VCaP (cell line): ENCODE measurements around the gene TMEM97.
A peak's percentile ranks its signal among the peaks of the same experiment; 100 is the strongest.
"Not testable (repeated sequence)": the region's sequence is repeated elsewhere in the genome, so short reads cannot be mapped to it uniquely, and the experiment has no call there.

Experiments
- H3K27ac ChIP-seq: fragments of 450-650 bp; 2 replicates; pipeline ENCODE4 v1.5.1; 2017
- CTCF ChIP-seq: fragments of 450-650 bp; conservative IDR thresholded peaks from 2 replicates; pipeline ENCODE4 v1.5.1; 2017; ENCODE audit warnings: mild to moderate bottlenecking, moderate library complexity

TMEM97 gene

GRCh38 chr17:28279411-28279810 is 39.6 kb upstream of the TMEM97 start:
- H3K27ac ChIP-seq: no peak overlapping the region
- TF ChIP-seq CTCF: no peak

GRCh38 chr17:28280826-28281225 is 38.2 kb upstream of the TMEM97 start:
- H3K27ac ChIP-seq: no peak overlapping the region
- TF ChIP-seq CTCF: no peak

GRCh38 chr17:28282596-28282995 is 36.4 kb upstream of the TMEM97 start:
- no peak overlapping the region for H3K27ac ChIP-seq
- no peak for TF ChIP-seq CTCF

DNA sequence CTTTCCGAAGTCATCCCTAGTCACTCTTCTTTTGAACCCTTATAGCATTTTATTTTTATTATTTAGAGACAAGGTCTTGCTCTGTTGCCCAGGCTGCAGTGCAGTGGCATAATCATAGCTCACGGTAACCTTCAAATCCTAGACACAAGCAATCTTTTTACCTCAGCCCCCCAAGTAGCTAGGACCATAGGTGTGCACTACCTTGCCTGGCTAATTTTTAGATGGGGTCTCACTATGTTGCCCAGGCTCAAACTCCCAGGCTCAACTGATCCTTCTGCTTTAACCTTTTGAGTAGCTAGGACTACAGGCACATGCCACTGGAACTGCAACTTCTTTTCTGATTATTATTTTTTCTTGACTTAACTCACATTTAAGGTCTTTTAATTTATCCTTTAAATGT is 33.0 kb upstream of the TMEM97 start:
- no peak overlapping the region for H3K27ac ChIP-seq
- no peak for TF ChIP-seq CTCF

- TF ChIP-seq CTCF: no peak
- H3K27ac ChIP-seq: no peak overlapping the region
Observed at GRCh38 chr17:28290703-28291102, 28.3 kb upstream of the TMEM97 start.

DNA sequence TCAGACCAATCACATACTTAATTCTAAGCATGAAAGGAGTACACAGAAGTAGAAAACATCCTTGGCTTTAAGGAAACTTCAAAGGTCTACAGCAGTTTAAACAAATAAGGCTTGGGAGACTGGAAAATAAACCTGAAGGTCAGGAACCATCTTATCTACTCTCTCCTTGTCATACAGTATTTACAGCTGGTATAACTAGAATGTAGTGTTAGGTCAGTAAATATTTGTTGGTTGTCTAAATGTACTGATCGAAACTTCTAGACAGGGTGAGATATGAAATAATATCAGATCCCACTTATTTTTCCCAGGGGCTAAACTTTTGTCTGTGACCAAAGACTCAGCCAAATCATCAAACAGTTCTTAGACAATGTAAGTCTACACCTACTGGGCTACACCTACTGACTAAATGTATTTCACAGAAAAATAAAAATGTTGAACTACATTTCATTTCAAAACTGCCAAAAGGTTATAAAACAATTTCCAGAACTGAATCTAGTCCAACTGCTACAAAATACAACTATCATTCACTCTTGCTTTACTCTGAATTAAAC is 27.1 kb upstream of the TMEM97 start:
- H3K27ac ChIP-seq: peak overlapping the region; percentile 12; the same call in 1 of the 2 replicates
- no peak for TF ChIP-seq CTCF

- not testable (repeated sequence) for H3K27ac ChIP-seq
Observed at GRCh38 chr17:28292878-28293277, 26.1 kb upstream of the TMEM97 start.

GRCh38 chr17:28293994-28294393 is 25.0 kb upstream of the TMEM97 start:
- TF ChIP-seq CTCF: no peak
- H3K27ac ChIP-seq: no peak overlapping the region
